Central memory CD8-positive, alpha-beta T cell (primary cell): ENCODE measurements around the gene DNAI2.

Experiments used
- ATAC-seq: fragments of 150-1000 bp; cut with Tn5 transposase; replicated peaks from 2 replicates; pipeline ENCODE4 v1.10.0; 2022; ENCODE audit warnings: mild to moderate bottlenecking, moderate FRiP score, moderate number of reproducible peaks; ENCODE audit not compliant: poor library complexity, severe bottlenecking; ENCODE audit errors: extremely low read depth
- DNase-seq, 2 donors: peaks; one replicate each; pipeline ENCODE4 v3.0.0; 2021; ENCODE audit warnings: low spot score in 2 of 2
- H3K27ac Mint-ChIP-seq: one replicate; pipeline ENCODE4 v1.8.0; 2022; ENCODE audit warnings: low read depth, mild to moderate bottlenecking, moderate library complexity, mixed read lengths
- H3K27me3 Mint-ChIP-seq: one replicate; pipeline ENCODE4 v1.8.0; 2022; ENCODE audit warnings: mixed read lengths
- H3K36me3 Mint-ChIP-seq: one replicate; pipeline ENCODE4 v1.8.0; 2022; ENCODE audit warnings: mild to moderate bottlenecking, moderate library complexity, mixed read lengths; ENCODE audit not compliant: insufficient read depth
- H3K4me1 Mint-ChIP-seq: one replicate; pipeline ENCODE4 v1.8.0; 2022; ENCODE audit warnings: mixed read lengths
- H3K4me3 Mint-ChIP-seq: one replicate; pipeline ENCODE4 v1.8.0; 2022; ENCODE audit warnings: mild to moderate bottlenecking, moderate library complexity, mixed read lengths
- H3K9me3 Mint-ChIP-seq: one replicate; pipeline ENCODE4 v1.8.0; 2022; ENCODE audit warnings: mixed read lengths

Gene DNAI2

GRCh38 chr17:74343121-74343520 lies 69.1 kb downstream of the DNAI2 start:
- no peak overlapping the region for H3K4me3 Mint-ChIP-seq
- H3K4me1 Mint-ChIP-seq, result no peaks in the 10 kb centered on the region
- ATAC-seq, result no peak
- DNase-seq, result no peak
- H3K36me3 Mint-ChIP-seq, result peaks cover 2% of the 10 kb centered on the region
- no peaks in the 10 kb centered on the region for H3K9me3 Mint-ChIP-seq
- peaks cover 20% of the 10 kb centered on the region for H3K27me3 Mint-ChIP-seq
- H3K27ac Mint-ChIP-seq, result no peak overlapping the region

GRCh38 chr17:74343526-74344284 lies 69.7 kb downstream of the DNAI2 start:
- DNase-seq (no peak), ATAC-seq (no peak)
- Mint-ChIP-seq H3K36me3 (peaks cover 2% of the 10 kb centered on the region), H3K9me3 (no peaks in the 10 kb centered on the region), H3K4me3 (no peak overlapping the region), H3K4me1 (no peaks in the 10 kb centered on the region), H3K27ac (no peak overlapping the region), H3K27me3 (peaks cover 26% of the 10 kb centered on the region)

- Mint-ChIP-seq H3K9me3 (no peaks in the 10 kb centered on the region), H3K4me1 (no peaks in the 10 kb centered on the region), H3K36me3 (peaks cover 2% of the 10 kb centered on the region), H3K4me3 (no peak overlapping the region), H3K27ac (no peak overlapping the region), H3K27me3 (peaks cover 31% of the 10 kb centered on the region)
- DNase-seq, result no peak
- no peak for ATAC-seq
Observed at GRCh38 chr17:74344658-74345057, 70.6 kb downstream of the DNAI2 start.

GRCh38 chr17:74345433-74346241 lies 71.6 kb downstream of the DNAI2 start:
- no peak overlapping the region for H3K4me3 Mint-ChIP-seq
- H3K9me3 Mint-ChIP-seq, result no peaks in the 10 kb centered on the region
- H3K27me3 Mint-ChIP-seq, result peaks cover 41% of the 10 kb centered on the region
- no peaks in the 10 kb centered on the region for H3K4me1 Mint-ChIP-seq
- H3K27ac Mint-ChIP-seq, result no peak overlapping the region
- H3K36me3 Mint-ChIP-seq, result peaks cover 2% of the 10 kb centered on the region
- ATAC-seq, result no peak
- DNase-seq, result no peak

GRCh38 chr17:74347646-74348045 lies 73.6 kb downstream of the DNAI2 start:
- H3K9me3 Mint-ChIP-seq, result no peaks in the 10 kb centered on the region
- no peak for DNase-seq
- no peaks in the 10 kb centered on the region for H3K4me1 Mint-ChIP-seq
- H3K4me3 Mint-ChIP-seq, result no peak overlapping the region
- peaks cover 49% of the 10 kb centered on the region for H3K27me3 Mint-ChIP-seq
- ATAC-seq, result no peak
- no peak overlapping the region for H3K27ac Mint-ChIP-seq
- no peaks in the 10 kb centered on the region for H3K36me3 Mint-ChIP-seq

GRCh38 chr17:74349120-74349519 lies 75.1 kb downstream of the DNAI2 start:
- H3K4me1 Mint-ChIP-seq, result peaks cover 4% of the 10 kb centered on the region
- no peaks in the 10 kb centered on the region for H3K9me3 Mint-ChIP-seq
- ATAC-seq, result no peak
- H3K27me3 Mint-ChIP-seq, result peaks cover 64% of the 10 kb centered on the region
- H3K4me3 Mint-ChIP-seq, result no peak overlapping the region
- H3K27ac Mint-ChIP-seq, result no peak overlapping the region
- no peaks in the 10 kb centered on the region for H3K36me3 Mint-ChIP-seq
- DNase-seq, result no peak

GRCh38 chr17:74350486-74350885 lies 76.5 kb downstream of the DNAI2 start:
- no peak for ATAC-seq
- DNase-seq, result no peak
- no peaks in the 10 kb centered on the region for H3K36me3 Mint-ChIP-seq
- H3K4me1 Mint-ChIP-seq, result peaks cover 7% of the 10 kb centered on the region
- H3K4me3 Mint-ChIP-seq, result no peak overlapping the region
- no peaks in the 10 kb centered on the region for H3K9me3 Mint-ChIP-seq
- peaks cover 66% of the 10 kb centered on the region for H3K27me3 Mint-ChIP-seq
- no peak overlapping the region for H3K27ac Mint-ChIP-seq

GRCh38 chr17:74351552-74352210 lies 77.6 kb downstream of the DNAI2 start:
- DNase-seq, result no peak
- Mint-ChIP-seq H3K4me1 (peaks cover 7% of the 10 kb centered on the region), H3K4me3 (no peak overlapping the region), H3K36me3 (no peaks in the 10 kb centered on the region), H3K9me3 (no peaks in the 10 kb centered on the region), H3K27ac (no peak overlapping the region), H3K27me3 (peaks cover 73% of the 10 kb centered on the region)
- no peak for ATAC-seq

GRCh38 chr17:74353446-74354060 lies 79.5 kb downstream of the DNAI2 start:
- Mint-ChIP-seq H3K27ac (no peak overlapping the region), H3K36me3 (no peaks in the 10 kb centered on the region), H3K27me3 (peaks cover 72% of the 10 kb centered on the region)

GRCh38 chr17:74354123-74354522 lies 80.1 kb downstream of the DNAI2 start:
- DNase-seq, result peak in 1 of 2 donors; percentile 49
- H3K4me3 Mint-ChIP-seq, result peak overlapping the region; percentile 23
- peaks cover 72% of the 10 kb centered on the region for H3K27me3 Mint-ChIP-seq

More at GRCh38 chr17:74353446-74354060, 79.5 kb downstream of the DNAI2 start:
- Mint-ChIP-seq H3K4me1 (peaks cover 7% of the 10 kb centered on the region), H3K4me3 (peak overlapping the region; percentile 23), H3K9me3 (no peaks in the 10 kb centered on the region)
- DNase-seq (no peak), ATAC-seq (no peak)

GRCh38 chr17:74354561-74354960 lies 80.5 kb downstream of the DNAI2 start:
- Mint-ChIP-seq H3K4me1 (peaks cover 7% of the 10 kb centered on the region), H3K27ac (no peak overlapping the region), H3K9me3 (no peaks in the 10 kb centered on the region), H3K4me3 (no peak overlapping the region), H3K27me3 (peaks cover 74% of the 10 kb centered on the region), H3K36me3 (no peaks in the 10 kb centered on the region)
- DNase-seq (no peak), ATAC-seq (no peak)

More at GRCh38 chr17:74354123-74354522, 80.1 kb downstream of the DNAI2 start:
- H3K36me3 Mint-ChIP-seq, result no peaks in the 10 kb centered on the region
- no peak overlapping the region for H3K27ac Mint-ChIP-seq
- ATAC-seq, result peak; percentile 43
- peaks cover 7% of the 10 kb centered on the region for H3K4me1 Mint-ChIP-seq
- H3K9me3 Mint-ChIP-seq, result no peaks in the 10 kb centered on the region

- no peaks in the 10 kb centered on the region for H3K36me3 Mint-ChIP-seq
- no peak overlapping the region for H3K4me3 Mint-ChIP-seq
- H3K9me3 Mint-ChIP-seq, result no peaks in the 10 kb centered on the region
- DNase-seq, result no peak
- H3K4me1 Mint-ChIP-seq, result peaks cover 7% of the 10 kb centered on the region
- no peak overlapping the region for H3K27ac Mint-ChIP-seq
- ATAC-seq, result no peak
- H3K27me3 Mint-ChIP-seq, result peaks cover 69% of the 10 kb centered on the region
Observed at GRCh38 chr17:74355065-74355464, 81.0 kb downstream of the DNAI2 start.
